PFSK-1 (cell line): ENCODE results near the gene RAD23B.
A peak's percentile ranks its signal among the peaks of the same experiment; 100 is the strongest.

Experiments used
- FOXP2 ChIP-seq: optimal IDR thresholded peaks from 2 replicates; pipeline ENCODE3; 2011; ENCODE audit warnings: borderline replicate concordance, control low read depth, inconsistent platforms; ENCODE audit not compliant: insufficient read depth; ENCODE audit errors: extremely low read length, extremely low read depth
- POLR2AphosphoS5 ChIP-seq: IDR thresholded peaks from 2 replicates; pipeline ENCODE4 v1.6.1; 2012; ENCODE audit warnings: low read depth, mild to moderate bottlenecking, control low read depth, low read length, moderate library complexity
- REST ChIP-seq, 2 experiments: IDR thresholded peaks; 2 replicates each; pipeline versions ENCODE4 v1.6.1 to v1.8.0; 2011 to 2012; ENCODE audit warnings: low read depth in 2 of 2, low read length in 2 of 2, control low read depth in 1 of 2, inconsistent platforms in 1 of 2, mild to moderate bottlenecking in 1 of 2, moderate library complexity in 1 of 2; ENCODE audit not compliant: insufficient read depth in 1 of 2
- SIN3A ChIP-seq: IDR thresholded peaks from 2 replicates; pipeline ENCODE4 v1.6.1; 2012; ENCODE audit warnings: mild to moderate bottlenecking, low read length, moderate library complexity, borderline replicate concordance; ENCODE audit not compliant: insufficient read depth
- TAF1 ChIP-seq: IDR thresholded peaks from 2 replicates; pipeline ENCODE4 v1.6.1; 2012; ENCODE audit warnings: low read length, control low read depth, borderline replicate concordance; ENCODE audit not compliant: insufficient read depth

The RAD23B gene

DNA sequence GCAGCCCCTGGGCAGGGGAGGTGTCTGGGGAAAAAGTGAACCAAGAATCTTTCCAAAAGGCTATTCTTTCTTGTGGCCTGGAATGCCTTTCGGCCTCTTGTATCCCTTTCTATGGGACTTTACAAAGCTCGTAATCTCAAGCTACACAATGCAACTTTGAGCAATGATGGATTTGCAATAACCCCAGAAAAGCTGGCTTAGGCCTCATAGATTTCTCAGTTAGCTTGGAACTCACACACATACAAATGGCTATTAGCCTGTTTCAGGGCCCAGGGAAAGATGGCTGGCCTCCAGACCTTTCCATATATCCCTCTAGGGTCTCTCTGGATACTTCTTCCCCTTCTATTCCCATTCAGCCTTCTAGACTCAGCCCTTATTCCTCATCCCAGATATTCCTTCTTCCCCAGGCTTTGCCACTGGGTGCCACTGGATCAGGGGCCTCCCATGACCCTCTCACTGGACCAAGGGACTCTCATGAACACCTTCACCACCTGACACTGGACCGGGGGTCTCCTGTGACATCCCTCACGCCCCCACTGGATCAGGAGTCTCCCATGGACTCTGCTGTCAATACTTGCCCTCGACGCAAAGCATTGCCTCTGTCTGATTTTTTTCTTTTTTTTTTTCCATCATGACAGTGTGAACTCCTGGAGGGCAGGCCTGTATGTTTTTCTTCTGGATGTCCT, 59.5 kb downstream of the RAD23B start:
- TF ChIP-seq POLR2AphosphoS5 = no peak
- no peak for TF ChIP-seq SIN3A
- TF ChIP-seq TAF1 = no peak
- no peak for TF ChIP-seq REST (IDR thresholded peaks at IDR 0.05; ENCODE audit: insufficient read depth in 1 of 2, low read depth in 2 of 2, low read length in 2 of 2)
- no peak for TF ChIP-seq FOXP2

DNA sequence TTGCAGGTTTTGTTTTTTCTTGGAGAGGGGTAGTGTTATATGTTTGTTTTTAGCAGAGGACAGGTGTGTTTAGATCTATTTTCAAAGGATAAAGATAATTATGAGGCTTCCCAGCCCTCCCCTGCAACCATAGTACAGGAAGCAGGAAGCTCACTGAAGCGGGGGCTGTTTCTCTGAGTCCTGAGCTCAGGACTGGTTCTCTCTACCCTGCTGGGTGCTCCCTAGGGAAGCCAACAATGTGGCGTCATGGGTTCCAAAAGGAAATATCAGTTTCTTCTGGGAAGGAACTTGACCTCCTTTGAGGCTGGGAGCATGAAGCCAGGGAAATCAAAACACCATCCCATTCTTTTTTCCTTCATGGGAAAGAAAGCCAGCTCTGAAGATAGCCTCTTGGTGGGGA, 62.2 kb downstream of the RAD23B start:
- TF ChIP-seq TAF1 (no peak), FOXP2 (no peak), POLR2AphosphoS5 (no peak), REST (IDR thresholded peaks at IDR 0.05; ENCODE audit: insufficient read depth in 1 of 2, low read depth in 2 of 2, low read length in 2 of 2) (no peak), SIN3A (no peak)

- TF ChIP-seq FOXP2 = no peak
- no peak for TF ChIP-seq TAF1
- TF ChIP-seq REST (IDR thresholded peaks at IDR 0.05; ENCODE audit: insufficient read depth in 1 of 2, low read depth in 2 of 2, low read length in 2 of 2) = no peak
- TF ChIP-seq SIN3A = no peak
- no peak for TF ChIP-seq POLR2AphosphoS5
These were observed 65.8 kb downstream of the RAD23B start for GRCh38 chr9:107348836-107349235.

- TF ChIP-seq TAF1 (no peak), POLR2AphosphoS5 (no peak), FOXP2 (no peak), REST (IDR thresholded peaks at IDR 0.05; ENCODE audit: insufficient read depth in 1 of 2, low read depth in 2 of 2, low read length in 2 of 2) (peak; percentile 79 to 89), SIN3A (no peak)
These were observed 67.4 kb downstream of the RAD23B start for GRCh38 chr9:107350443-107350842.
